ENCODE data around the gene HIVEP1. TPM values are rescaled to one million over a fixed set of nuclear protein-coding genes. Genes with fewer than 3 reads are reported as not detected.
A peak's percentile ranks its signal among the peaks of the same experiment; 100 is the strongest.

The HIVEP1 gene
- total RNA-seq, 1 donor from 2014 or later = 13.7 TPM

GRCh38 chr6:12200015-12200564, 188.0 kb downstream of the HIVEP1 start:
- DNase-seq = no peak
- Histone ChIP-seq H3K9me3 (replicated peaks) (no peaks in the 10 kb centered on the region), H3K27ac (replicated peaks) (no peak overlapping the region), H3K4me3 (no peak overlapping the region), H3K27me3 (ENCODE audit: low read depth) (peaks cover 9% of the 10 kb centered on the region), H3K36me3 (no peaks in the 10 kb centered on the region), H3K4me1 (no peaks in the 10 kb centered on the region)
- no peak for TF ChIP-seq CTCF (IDR thresholded peaks at IDR 0.05; ENCODE audit: borderline replicate concordance)
- intact Hi-C loops (cut with micrococcal nuclease) = no loop called here

- Histone ChIP-seq H3K9me3 (replicated peaks) (no peaks in the 10 kb centered on the region), H3K4me3 (no peak overlapping the region), H3K27ac (replicated peaks) (no peak overlapping the region), H3K36me3 (no peaks in the 10 kb centered on the region), H3K27me3 (ENCODE audit: low read depth) (peaks cover 9% of the 10 kb centered on the region), H3K4me1 (no peaks in the 10 kb centered on the region)
- intact Hi-C loops (cut with micrococcal nuclease) = no loop called here
- TF ChIP-seq CTCF (IDR thresholded peaks at IDR 0.05; ENCODE audit: borderline replicate concordance) = no peak
- DNase-seq = no peak
Observed at GRCh38 chr6:12200761-12201160, 188.6 kb downstream of the HIVEP1 start.

- TF ChIP-seq CTCF (IDR thresholded peaks at IDR 0.05; ENCODE audit: borderline replicate concordance) = no peak
- no peaks in the 10 kb centered on the region for H3K9me3 ChIP-seq (replicated peaks)
- no peak overlapping the region for H3K4me3 ChIP-seq
- H3K36me3 ChIP-seq = no peaks in the 10 kb centered on the region
- no peak for DNase-seq
- peaks cover 9% of the 10 kb centered on the region for H3K27me3 ChIP-seq (ENCODE audit: low read depth)
- H3K4me1 ChIP-seq = no peaks in the 10 kb centered on the region
- intact Hi-C loops (cut with micrococcal nuclease) = no loop called here
- no peak overlapping the region for H3K27ac ChIP-seq (replicated peaks)
Observed at GRCh38 chr6:12203001-12203400, 190.9 kb downstream of the HIVEP1 start.

- H3K4me1 ChIP-seq = no peaks in the 10 kb centered on the region
- no peaks in the 10 kb centered on the region for H3K9me3 ChIP-seq (replicated peaks)
- TF ChIP-seq CTCF (IDR thresholded peaks at IDR 0.05; ENCODE audit: borderline replicate concordance) = no peak
- DNase-seq = peak; percentile 27
- H3K36me3 ChIP-seq = no peaks in the 10 kb centered on the region
- H3K27me3 ChIP-seq (ENCODE audit: low read depth) = peaks cover 1% of the 10 kb centered on the region
- intact Hi-C loops (cut with micrococcal nuclease) = no loop called here
- no peak overlapping the region for H3K4me3 ChIP-seq
- no peak overlapping the region for H3K27ac ChIP-seq (replicated peaks)
Observed at GRCh38 chr6:12208190-12208589, 196.1 kb downstream of the HIVEP1 start.

- H3K36me3 ChIP-seq = no peaks in the 10 kb centered on the region
- no peak for TF ChIP-seq CTCF (IDR thresholded peaks at IDR 0.05; ENCODE audit: borderline replicate concordance)
- no peaks in the 10 kb centered on the region for H3K4me1 ChIP-seq
- intact Hi-C loops (cut with micrococcal nuclease) = no loop called here
- DNase-seq = no peak
- H3K27me3 ChIP-seq (ENCODE audit: low read depth) = no peaks in the 10 kb centered on the region
- no peak overlapping the region for H3K4me3 ChIP-seq
- H3K27ac ChIP-seq (replicated peaks) = no peak overlapping the region
- no peaks in the 10 kb centered on the region for H3K9me3 ChIP-seq (replicated peaks)
Observed at GRCh38 chr6:12208673-12209072, 196.6 kb downstream of the HIVEP1 start.

Other genes with a start within 250 kb of the HIVEP1 start
- gene ADTRP, start 233.5 kb upstream of the HIVEP1 start, total RNA-seq = 0.33 TPM

Data from left ventricle myocardium inferior (tissue), 1 donor.